ENCODE measurements around the gene NEK6.

NEK6 gene

GRCh38 chr9:124261736-124262648 is 4.2 kb downstream of the NEK6 start:
- DNase-seq (ENCODE audit: low spot score), result peak; percentile 37

DNA sequence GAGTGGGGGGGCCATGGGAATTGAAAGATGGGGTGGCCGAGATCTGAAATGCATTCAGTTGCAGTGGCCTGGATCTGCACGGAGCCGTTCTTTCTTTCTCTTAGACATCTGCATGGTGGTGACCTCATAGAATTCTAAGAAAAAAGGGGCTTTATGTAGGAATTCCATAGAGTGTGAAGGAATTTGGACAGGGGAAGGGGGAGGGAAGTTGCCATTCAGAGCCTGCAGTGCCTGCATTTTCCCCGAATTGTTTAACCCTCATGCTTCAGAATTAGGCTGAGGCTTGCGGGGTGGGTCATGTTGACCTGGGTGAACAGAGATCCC is 4.9 kb downstream of the NEK6 start:
- DNase-seq (ENCODE audit: low spot score), result no peak

GRCh38 chr9:124263213-124263612 is 5.5 kb downstream of the NEK6 start:
- DNase-seq (ENCODE audit: low spot score), result no peak

DNA sequence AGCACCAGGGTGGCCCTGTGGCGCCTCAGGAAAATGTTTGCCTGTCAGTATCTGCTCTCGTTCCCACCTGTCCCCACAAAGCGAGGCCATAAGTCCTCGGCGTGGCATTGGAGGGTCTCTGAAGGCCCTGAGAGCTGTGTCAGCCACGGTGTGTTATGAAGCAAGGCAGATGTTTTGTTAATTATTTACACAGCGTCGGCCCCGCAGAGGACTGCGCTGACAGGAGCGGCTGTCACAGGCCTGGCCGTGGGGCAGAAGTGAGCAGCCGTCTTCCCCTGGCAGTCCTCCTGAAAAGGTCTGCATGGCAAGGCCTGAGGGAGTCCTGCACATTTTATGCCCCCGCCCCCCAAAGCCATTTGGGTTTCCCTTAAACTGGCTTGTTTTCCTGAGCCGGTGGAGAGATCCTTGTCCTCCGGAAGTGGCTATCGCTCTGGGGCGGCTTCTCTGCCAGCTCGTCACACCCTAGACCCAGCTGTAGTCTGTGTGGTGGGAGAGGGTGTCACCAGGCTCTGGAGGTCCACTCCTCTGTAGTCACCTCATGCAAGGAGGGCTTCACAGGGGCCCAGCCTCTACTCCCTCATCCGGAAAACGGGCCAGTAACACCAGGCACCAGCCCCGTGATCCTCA is 6.2 kb downstream of the NEK6 start:
- DNase-seq (ENCODE audit: low spot score), result no peak

DNA sequence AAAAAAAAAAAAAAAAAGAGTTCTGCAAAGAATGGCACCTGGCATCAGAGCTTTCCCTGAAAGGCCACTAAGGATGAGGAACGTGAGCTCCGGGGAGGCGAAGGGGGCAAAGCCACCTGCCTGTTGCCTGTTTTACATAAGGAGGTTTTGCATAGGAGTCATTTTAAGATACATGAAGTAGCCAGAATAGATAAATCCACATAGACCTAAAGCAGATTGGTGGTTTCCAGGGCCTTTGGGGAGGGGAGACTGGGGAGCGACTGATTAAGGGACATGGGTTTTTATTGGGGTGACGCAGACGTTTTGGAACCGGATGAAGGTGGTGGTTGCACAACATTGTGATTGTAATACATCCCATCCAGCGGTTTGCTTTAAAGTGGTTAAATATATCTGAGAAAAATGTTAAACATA is 7.1 kb downstream of the NEK6 start:
- DNase-seq (ENCODE audit: low spot score), result peak; percentile 39

DNA sequence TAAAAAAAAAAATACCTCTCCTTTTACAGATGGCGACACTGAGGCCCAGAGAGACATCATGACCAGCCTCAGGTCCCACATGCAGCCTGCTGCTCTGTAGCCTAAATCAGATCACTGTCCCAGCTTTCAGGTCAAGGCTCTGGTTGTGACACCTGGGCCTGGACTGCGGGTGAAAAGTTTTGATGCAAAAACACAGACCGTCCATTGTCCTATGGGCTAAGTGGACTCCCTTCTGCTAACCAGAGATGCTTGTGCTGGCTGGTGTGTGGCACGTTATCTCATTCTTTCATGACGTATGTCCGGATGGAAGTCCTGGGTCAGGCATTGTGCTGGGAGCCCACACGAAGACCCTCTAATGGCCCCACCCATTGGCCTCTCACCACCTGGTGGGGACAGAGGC is 7.8 kb downstream of the NEK6 start:
- no peak for DNase-seq (ENCODE audit: low spot score)

- DNase-seq (ENCODE audit: low spot score), result no peak
Measured at GRCh38 chr9:124266139-124266825, 8.5 kb downstream of the NEK6 start.

GRCh38 chr9:124266826-124267201 is 9.1 kb downstream of the NEK6 start:
- DNase-seq (ENCODE audit: low spot score), result no peak

DNA sequence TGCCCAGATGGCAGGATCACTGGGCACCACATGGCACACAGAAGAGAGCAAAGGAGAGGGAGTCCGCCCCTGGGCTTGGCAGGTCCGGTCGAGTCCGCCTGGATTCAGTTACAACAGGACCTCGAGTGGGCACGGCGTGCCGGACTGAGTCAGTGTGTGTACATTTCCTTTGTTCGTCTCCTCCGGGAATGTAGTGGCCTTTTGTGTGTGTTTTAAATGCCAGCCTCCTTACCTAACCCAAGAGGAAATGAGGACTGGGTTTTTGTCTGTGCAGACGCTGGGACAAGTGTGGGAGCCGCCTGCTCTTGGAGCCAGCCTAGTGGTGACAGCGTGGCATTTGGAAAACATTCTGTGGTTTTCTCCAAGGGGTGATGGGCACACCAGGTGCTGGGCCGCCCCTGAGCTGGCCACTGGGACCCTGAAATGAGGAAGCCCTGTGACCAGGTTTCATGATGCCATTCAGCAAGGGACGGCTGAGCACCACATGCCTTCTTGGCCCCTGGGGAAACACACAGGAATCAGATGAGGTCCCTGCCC is 9.6 kb downstream of the NEK6 start:
- peak; percentile 78 for DNase-seq (ENCODE audit: low spot score)

DNA sequence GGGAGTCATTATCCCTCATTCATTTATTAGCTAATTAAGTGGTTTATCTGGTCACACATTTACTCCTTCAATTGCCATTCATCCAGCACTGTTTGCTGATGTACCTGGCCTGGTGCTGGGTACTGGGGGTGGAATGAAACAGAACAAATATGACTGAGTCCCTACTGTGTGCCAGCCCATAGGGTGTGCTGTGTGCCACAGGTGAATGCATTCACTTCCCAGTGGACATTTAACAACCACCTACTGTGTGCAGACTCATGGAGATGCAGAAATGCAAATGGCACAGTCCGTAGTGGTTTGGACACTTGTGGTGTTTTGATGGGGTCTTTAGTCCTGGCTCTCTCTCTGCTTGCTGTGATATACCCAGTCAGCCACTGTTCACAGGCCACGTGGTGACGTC is 10.5 kb downstream of the NEK6 start:
- DNase-seq (ENCODE audit: low spot score), result no peak

DNA sequence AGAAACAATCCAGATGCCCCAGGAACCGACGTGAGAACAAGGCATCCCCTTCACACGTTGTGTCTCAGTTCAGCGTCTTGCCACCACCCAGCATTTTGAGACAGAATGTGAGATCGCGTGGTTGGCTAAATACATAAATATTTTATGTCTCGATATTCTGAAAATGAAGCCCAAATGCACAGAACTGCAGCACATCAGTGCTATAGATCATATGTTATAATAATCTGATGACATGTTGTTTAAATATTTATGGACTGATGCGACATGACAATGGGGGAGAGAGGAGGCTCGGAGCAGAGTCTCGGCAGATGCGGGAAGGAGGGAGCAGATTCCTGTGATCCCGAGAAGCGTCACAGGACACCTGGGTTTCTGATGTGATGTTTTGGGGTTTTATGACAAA is 10.9 kb downstream of the NEK6 start:
- DNase-seq (ENCODE audit: low spot score), result no peak

DNA sequence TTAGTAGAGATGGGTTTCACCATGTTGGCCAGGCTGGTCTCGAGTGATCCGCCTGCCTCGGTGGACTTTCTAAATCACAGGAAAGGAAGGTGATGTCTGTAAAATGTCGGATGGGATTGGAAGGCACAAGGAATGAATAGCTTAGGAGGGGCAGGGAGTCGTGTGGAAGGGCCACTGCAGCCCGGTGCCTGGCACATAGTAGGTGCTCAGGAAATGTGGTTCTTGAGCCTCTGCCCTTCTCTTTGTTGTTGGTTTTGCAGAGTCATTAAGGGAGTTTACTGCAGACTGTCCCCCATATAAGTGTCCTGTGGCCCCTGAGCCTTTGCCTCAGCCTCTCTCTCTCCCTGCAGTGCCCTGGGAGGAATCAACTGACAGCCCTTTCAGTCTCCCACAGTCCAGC is 11.8 kb downstream of the NEK6 start:
- DNase-seq (ENCODE audit: low spot score), result no peak

DNA sequence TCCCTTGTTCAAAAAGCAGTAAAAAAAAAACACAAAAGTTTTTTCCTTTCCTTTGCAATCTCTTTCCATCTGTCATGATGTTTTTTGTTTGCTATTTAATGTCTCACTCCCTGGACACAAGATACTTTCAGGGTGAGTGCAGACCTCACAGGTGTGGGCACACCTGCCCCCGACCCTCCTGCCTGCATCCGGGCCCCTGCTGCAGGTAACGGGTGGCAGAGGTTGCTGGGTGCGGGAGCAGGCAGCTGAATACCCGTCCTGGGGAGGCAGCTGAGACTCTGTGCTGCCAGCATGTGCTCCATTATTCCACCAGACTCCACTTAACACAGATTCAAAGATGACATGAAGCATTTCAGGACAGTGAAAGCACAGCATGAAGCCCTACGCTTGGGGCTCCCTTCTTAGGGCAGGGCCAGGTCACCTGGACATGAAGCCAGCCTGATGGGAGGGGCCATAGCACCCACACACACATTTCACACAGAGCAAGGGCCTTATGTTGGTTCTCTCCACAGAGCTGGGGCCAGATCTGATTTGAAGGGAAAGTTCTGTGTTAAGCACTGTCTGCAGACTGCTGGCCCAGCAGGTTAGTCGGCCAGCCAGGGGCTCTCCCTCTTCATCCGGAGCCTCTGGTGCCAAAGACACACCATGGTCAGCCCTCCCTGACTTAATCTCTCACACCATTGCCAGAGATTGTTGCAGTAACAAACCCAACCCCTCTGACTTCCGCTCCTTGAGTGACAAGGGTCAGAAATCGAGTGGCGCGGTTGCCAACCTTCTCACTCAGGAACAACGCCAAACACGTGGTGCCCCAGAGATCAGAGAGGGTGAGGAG is 13.0 kb downstream of the NEK6 start:
- DNase-seq (ENCODE audit: low spot score), result no peak

- DNase-seq (ENCODE audit: low spot score), result no peak
Measured at GRCh38 chr9:124271660-124272059, 13.9 kb downstream of the NEK6 start.

- no peak for DNase-seq (ENCODE audit: low spot score)
Measured at GRCh38 chr9:124272118-124272517, 14.4 kb downstream of the NEK6 start.

DNA sequence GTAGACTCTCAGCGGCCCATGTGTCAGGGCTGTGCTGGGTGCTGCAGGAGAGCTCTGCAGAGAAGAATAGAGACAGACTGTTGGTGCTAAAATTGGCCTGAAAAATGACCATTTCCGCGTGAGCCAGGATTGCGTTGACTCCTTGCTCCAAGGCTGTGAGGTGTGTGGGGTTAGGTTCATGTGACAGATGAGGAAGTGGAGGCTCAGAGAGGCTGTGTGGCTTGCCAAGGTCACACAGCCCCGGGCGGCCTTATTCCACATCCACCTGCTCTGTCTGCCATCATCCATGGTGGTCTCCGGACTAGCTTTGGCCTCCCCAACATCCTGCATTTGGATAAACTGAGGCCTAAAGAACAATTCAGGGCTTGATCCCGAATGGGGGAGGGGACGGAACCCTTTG is 15.2 kb downstream of the NEK6 start:
- DNase-seq (ENCODE audit: low spot score), result no peak

DNA sequence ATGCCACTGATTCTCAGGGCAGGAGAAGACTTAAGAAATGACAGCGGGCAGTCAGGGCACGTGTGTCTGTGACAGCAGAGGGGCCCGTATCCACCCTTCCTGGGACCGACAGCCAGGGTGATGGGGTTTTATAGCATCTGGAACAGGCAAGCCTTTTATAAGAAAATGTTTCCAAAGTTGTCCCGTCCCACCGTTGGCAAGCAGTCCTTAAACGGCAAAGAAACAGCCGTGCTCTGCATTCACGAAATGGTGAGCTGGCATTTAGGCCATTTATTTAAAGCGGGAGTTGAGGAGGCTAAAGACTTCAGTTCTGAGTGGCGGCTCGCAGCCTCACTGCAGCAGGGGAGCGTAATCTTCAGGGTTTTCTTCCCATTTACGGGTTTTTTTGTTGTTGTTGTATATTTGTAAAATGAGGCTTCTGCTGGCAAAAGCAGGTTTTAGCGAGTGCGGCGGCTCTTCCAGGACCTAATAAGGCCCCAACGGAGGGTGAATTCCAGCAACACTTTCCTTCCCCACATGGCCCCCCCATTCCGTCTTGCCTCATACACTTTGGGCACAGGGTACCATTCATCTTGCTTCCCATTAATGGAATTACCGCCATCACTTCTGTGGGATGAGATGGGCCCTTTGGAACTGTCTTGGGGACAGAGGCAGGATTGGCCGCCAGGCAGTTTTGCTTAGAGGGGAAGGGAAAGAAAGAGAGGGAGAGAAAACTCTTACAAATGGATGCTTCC is 15.8 kb downstream of the NEK6 start:
- DNase-seq (ENCODE audit: low spot score), result no peak

DNA sequence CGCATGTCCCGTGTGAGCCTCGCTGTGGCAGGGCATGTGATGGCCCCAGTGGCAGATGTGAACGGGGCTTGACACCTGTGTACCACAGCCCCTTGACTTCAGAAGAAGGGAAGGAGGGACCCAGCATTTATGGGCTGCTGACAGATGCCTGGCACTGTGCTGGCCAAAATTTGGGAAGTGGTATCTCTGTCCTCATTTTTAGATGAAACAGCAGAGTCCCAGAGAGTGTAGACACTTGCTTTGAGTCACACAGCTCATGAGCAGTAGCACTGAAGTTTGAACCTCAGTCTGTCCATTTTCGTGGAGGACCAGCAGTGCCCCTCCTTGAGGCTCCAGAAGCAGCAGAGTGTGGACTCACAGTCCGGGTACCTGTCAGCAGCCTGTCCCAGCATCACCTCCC is 16.5 kb downstream of the NEK6 start:
- DNase-seq (ENCODE audit: low spot score), result no peak

DNA sequence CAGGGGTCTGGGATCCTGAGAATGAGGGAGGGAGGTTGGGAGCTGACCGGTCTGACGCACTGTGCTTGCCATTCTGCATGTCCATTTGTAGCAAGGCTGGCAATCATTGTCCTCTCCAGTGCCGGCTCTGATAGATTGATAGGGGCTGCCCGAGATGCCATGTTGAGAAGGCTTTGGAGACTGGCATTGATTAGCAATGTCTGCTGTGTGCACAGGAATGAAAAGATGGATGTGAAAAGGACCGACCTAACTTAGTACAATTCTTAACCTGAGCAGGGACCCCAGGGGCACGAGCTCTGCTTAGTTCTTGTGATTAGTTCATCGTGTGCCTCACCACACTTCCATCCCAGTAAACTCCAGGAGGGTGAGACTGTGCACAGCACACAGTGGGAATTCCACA is 17.0 kb downstream of the NEK6 start:
- no peak for DNase-seq (ENCODE audit: low spot score)

- DNase-seq (ENCODE audit: low spot score), result no peak
Measured at GRCh38 chr9:124277420-124277819, 19.7 kb downstream of the NEK6 start.

GRCh38 chr9:124278054-124278540 is 20.3 kb downstream of the NEK6 start:
- DNase-seq (ENCODE audit: low spot score), result no peak

All from AG20443 (cell line).